GM18873 (cell line): ENCODE data around the gene SLCO3A1.

Experiments used
- ATAC-seq: cut with Tn5 transposase; IDR thresholded peaks from one replicate; pipeline ENCODE4 v1.9.1; 2021; ENCODE audit warnings: mild to moderate bottlenecking, moderate library complexity, moderate number of reproducible peaks; ENCODE audit not compliant: unreplicated experiment, low FRiP score

Gene SLCO3A1

DNA sequence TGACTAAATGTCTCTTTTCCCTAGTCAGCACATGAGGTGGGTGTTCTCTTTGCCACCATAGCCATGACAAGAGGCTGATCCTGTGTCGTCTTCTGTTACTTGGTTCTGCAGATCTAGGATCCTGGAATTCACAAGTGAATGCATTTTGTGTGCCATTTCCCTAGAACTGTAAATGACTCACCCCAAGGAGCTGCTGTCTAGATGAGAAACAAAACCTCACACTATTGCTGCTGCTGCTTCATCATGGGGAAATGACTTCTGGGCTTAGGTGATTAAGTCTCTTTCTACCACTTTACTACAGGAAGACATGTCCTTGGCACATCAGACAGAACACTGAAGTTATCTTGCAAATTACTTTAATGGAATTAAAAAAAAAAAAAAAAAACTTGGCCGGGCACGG lies 54.9 kb downstream of the SLCO3A1 start:
- no peak for ATAC-seq

- ATAC-seq, result no peak
Measured at GRCh38 chr15:91909111-91909510, 55.6 kb downstream of the SLCO3A1 start.

GRCh38 chr15:91909574-91909973 lies 56.1 kb downstream of the SLCO3A1 start:
- ATAC-seq, result no peak

DNA sequence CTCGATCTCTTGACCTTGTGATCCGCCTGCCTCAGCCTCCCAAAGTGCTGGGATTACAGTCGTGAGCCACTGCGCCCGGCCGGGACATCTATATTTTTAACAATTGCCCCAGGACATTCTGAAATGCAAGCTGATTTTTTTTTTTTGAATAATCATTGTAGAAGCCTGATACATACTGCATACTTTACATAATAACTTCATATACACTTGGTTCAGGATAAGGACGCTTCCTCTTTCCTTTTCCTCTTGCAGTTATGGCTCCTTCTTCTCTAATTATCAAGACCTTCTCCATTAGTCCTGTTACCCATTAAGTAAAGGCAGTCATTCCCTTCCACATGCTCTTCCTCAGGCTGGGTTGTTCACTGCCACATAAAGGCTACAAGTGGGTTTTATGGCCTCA lies 58.3 kb downstream of the SLCO3A1 start:
- ATAC-seq, result no peak

DNA sequence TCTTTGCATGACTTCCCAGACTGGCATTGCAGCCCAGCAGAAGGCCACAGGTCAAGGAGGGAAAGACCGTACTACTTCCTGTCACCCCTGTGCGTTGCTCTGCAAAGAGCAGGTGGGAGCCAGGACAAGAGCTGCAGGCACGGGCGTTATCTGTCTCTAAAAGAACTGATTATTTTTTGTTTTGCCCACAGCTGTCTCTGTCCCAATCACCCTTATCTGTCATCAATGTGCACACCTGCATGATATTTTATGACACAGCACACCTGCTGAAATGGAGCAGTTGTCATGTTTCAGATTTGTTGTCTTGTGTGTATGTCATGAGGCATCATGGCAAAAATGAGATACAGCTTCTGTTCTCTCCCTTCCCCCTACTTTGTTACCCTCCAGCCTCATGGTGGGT lies 58.8 kb downstream of the SLCO3A1 start:
- ATAC-seq, result no peak

GRCh38 chr15:91913560-91913959 lies 60.1 kb downstream of the SLCO3A1 start:
- no peak for ATAC-seq

- no peak for ATAC-seq
Measured at GRCh38 chr15:91915576-91915975, 62.1 kb downstream of the SLCO3A1 start.

GRCh38 chr15:91916051-91916450 lies 62.5 kb downstream of the SLCO3A1 start:
- ATAC-seq, result no peak

DNA sequence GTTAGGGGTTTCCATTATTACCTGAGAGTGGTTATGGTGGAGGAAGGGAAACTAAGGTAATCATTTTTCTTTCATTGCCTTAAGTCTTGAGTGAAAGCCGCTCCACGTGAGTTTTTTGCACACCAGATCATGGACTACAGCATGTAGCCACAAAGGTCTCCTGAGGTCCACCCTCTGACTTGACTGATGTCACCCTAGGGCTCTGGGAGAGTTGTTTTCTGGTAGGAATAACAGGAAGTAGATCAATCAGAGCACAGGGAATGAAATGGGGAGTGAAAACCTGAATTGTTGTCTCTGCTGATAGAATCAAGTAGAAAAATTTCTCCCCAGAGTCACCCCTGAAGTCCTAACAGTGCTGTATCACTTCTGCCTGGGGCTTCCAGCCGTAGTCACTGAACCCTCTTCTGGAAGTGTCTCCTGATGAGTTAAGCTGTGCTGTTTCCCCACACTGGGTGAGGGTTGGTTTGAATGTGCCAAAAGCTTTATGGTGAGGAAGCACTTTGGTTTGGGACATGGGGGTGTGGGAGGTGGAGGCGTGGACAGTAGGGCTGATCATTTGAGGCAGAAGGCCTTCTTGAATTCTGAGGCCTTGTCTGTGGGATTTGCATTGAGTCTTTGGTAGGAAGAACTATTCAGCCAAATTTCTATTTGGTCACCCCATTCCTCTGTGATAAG lies 64.3 kb downstream of the SLCO3A1 start:
- ATAC-seq, result no peak

DNA sequence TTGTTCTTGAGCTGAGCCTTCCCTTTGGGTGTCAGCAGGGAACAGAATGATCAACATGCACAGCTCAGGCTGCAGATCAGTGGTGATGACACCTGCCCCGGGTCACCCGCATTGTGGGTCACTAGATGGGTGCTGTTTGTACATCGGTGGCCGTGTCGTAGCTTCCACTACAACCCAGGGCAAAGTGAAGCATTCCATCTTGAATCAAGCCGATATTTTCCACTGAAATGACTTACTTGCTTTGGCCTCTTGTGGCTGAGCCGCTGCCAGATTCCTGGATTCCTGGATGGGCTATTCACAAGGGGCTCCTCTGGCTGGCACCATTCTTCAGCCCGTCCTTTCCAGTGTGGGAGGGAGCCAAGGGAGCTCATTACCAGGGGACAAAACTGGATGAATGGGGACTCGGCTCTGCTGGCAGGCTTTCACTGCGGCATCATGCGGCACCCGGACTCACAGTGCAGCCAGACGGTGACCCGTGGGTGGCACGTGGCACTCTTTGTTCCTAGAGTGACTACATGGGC lies 65.6 kb downstream of the SLCO3A1 start:
- no peak for ATAC-seq

DNA sequence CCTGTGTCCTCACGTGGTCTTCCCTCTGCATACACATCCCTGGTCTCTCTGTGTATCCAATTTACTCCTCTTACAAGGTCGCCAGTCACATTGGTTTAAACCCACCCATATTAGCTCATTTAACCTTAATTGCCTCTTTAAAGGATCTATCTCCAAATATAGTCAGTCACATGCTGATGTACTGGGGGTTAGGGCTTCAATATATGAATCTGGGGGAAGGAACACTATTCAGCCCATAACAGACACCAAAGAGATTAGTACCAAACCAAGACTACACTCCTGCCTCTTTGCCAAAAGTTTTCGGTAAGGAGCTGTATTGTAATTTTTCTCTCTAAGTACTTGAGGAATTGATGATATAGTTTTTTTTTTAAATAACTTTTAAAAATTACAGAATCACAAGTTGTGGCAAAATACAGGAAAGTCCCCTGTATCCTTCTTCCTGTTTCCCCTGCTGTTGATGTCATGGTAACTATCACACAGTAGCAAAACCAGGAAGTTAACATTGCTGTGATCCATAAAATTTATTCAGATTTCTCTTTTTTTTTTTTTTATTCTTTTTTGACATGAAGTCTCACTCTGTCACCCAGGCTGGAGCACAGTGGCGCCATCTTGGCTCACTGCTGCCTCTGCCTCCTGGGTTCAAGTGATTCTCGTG lies 67.8 kb downstream of the SLCO3A1 start:
- ATAC-seq, result no peak

- no peak for ATAC-seq
Measured at GRCh38 chr15:91921843-91922198, 68.3 kb downstream of the SLCO3A1 start.

DNA sequence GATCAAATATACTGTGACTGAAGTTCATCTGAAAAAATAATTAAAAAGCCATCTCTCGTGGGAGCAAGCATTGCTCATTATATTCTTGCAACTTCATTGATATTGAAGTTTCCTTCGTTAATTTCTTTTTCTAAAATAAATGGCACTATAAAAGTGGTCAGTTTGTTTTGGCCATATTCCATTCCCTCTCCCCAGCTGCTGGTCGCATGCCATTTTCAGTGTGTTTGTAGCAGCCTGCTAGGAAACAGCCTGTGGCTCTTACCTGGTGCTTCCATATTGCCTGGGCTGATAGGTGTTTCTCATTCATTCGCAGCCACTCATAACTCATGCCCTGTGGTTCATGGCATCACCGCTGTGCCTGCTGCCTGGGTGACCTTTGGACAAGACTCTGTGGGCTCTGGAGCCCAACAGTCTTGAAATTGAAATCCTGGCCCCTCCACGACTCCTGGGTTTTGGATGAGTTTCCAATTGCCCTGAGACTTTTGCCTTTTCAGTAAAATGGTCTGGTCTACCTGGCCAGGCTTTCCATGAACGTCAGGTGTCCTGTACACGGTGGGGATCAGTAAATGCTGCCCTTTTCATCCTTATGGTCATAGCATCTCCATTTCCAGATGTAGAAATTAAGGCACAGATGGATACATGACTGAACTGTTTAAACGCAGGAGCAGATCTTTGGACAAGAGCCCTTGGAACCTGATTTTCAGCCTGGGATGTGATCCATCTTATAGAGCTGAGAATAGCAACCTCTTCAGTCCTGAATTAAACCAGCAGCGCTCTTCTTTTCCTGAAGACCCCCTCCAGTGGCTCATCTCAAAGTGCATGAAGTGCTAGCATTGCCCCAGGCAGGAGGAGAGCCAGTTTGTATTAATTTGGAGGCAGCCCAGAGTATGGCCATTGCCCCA lies 69.4 kb downstream of the SLCO3A1 start:
- ATAC-seq, result no peak

- ATAC-seq, result no peak
Measured at GRCh38 chr15:91924183-91924582, 70.7 kb downstream of the SLCO3A1 start.

DNA sequence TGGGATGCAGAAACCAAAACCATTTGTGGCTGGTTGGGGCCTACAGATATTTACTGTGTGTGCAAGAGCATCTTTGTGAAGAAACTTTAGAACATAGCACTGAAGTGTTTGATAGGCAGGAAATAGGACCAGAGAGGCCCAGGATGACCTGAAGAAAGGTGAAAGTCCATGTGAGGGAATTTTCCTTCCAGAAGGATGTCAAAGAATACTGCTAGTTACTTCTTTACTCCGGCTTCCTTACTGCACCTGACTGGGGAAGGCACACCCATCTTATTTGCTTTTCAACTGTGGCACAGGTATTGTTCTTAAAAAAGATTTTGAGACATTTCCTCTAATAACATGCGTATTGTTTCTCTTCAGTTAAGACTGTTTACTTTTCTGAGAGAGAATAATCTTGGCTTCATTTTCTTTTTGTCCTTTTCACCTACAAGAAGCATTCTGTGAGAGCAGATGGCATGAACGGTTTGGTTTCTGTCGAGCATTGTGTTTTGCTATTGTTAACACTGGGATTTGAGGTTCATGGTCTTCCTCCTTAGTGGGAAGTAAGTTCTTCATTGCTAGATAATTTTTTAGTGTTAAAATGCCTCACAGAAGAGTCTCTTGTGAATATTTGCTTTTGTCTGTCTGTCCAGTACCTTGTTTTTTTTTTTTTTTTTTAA lies 71.5 kb downstream of the SLCO3A1 start:
- no peak for ATAC-seq

- ATAC-seq, result no peak
Measured at GRCh38 chr15:91925794-91926193, 72.3 kb downstream of the SLCO3A1 start.

DNA sequence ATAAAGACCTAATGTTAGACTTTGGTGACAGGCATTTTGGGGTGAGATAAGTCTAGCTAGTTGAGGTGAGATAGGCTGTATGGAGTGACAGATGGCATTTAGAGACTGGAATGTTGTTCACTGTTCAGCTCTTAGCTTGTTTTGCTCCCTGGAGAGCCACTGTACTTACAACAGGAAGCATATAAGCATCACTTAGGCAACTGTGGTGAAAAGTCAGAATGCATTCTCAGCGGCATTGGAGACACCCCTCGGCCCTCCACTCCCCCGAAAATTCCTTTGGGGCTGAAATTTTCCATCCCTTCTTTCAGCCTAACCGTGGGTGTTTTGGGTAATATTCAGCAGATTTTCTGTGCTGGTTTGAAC lies 73.4 kb downstream of the SLCO3A1 start:
- ATAC-seq, result no peak

DNA sequence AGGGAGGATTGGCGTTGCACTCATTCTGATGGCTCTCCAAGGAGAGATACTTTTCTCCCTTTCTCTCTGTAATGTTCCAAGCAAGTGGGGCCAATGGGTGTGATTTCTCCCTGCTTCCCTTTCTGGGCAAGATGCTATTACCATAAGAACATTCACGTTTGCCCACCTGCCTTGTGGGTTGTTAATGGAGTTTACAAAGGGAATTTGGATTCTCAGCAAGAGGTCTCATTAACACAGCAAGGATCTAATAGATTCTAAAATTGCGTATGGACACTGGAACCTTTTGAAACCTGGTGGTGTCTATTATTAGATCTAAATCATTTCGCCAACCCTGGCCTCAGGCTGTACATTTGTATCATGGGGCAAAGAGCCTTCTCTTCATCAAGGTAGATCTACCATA lies 74.1 kb downstream of the SLCO3A1 start:
- ATAC-seq, result no peak

DNA sequence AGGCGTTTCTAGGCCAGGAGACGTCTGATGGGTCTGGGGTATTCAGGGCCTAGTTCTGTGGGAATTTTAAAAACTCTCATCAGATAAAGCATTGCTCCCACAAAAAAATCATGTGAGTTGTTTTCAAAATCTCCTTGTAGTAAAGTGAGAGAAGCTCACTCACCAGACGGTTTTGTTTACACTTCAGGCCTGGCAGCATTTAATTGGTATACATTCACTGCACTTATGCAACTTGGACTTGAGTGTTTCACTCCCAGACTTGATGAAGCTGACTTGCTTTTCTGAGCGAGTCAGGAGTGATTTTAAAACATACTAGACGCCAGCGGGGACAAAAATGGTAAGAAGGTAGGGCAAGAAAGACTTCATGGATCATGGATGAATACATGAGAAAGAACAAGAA lies 75.2 kb downstream of the SLCO3A1 start:
- ATAC-seq, result no peak

DNA sequence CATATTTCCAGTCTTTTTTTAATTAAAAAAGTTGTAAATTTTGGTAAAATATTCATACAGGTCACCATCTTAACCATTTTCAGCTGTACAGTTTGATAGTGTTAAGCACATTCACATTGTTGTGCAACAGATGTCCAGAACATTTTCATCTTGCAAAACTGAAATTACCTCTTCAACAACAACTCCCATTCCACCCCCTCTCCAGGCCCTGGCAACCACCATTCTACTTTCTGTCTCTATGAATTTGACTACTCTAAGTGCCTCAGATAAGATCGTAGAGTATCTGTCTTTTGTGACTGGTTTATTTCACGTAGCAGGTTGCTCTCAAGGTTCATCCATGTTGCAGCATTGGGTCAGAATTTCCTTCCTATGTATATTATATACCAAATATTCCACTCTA lies 76.0 kb downstream of the SLCO3A1 start:
- no peak for ATAC-seq

DNA sequence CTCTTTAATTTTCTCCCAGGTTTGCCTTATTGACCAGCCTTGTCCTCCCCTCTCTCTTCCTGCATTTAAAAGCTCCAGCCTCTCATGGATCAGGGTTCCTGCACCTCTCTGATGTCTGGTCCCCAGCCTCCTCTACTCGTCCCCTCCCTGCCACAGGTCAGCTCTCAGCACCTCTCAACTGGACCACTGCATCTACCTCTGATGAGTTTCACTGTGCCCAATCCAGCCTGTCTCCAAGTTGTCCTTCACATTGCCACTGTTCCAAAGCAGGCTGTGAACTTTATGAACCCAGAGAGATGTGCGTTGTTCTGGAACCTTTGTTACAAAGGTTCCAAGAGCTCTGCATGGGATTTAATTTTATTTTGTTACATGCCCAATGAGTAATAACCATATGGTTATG lies 76.6 kb downstream of the SLCO3A1 start:
- ATAC-seq, result no peak
